Measurements from ENCODE around the gene TTC27. TPM values are rescaled to one million over a fixed set of nuclear protein-coding genes. Genes with fewer than 3 reads are reported as not detected.

The TTC27 gene
- total RNA-seq, 4 donors from 2014 or later: 10.7 to 14.3 (median 12.4) TPM

- TF ChIP-seq POLR2A (IDR thresholded peaks at IDR 0.05) (no peak), CTCF (IDR thresholded peaks at IDR 0.05 in 4 of 5, conservative IDR thresholded peaks at IDR 0.05 in 1 of 5) (no peak)
- H3K36me3 ChIP-seq: no peaks in the 10 kb centered on the region
- no peak overlapping the region for H3K4me3 ChIP-seq
- DNase-seq (peak in 1 of 2 donors; percentile 14), ATAC-seq (peak in 1 of 2 donors; percentile 49)
- H3K9me3 ChIP-seq: no peaks in the 10 kb centered on the region
- no peaks in the 10 kb centered on the region for H3K27me3 ChIP-seq
- in situ Hi-C loops (cut with MboI; ENCODE audit: low sequenced_read_pairs in 4 of 4) (no loop called here), intact Hi-C loops (cut with DNase I; ENCODE audit: low total_unique reads) (no loop called here)
- peaks cover 0 to 5% of the 10 kb centered on the region in 2 donors for H3K4me1 ChIP-seq
- H3K27ac ChIP-seq: no peak overlapping the region
Measured at GRCh38 chr2:32849456-32850194, 221.8 kb downstream of the TTC27 start.

- intact Hi-C loops (cut with DNase I; ENCODE audit: low total_unique reads): no loop called here
- no peak for ATAC-seq
- no peaks in the 10 kb centered on the region for H3K27me3 ChIP-seq
- no peak overlapping the region for H3K27ac ChIP-seq
- in situ Hi-C loops (cut with MboI; ENCODE audit: low sequenced_read_pairs in 4 of 4): no loop called here
- H3K9me3 ChIP-seq: no peaks in the 10 kb centered on the region
- no peak for DNase-seq
- no peaks in the 10 kb centered on the region for H3K4me1 ChIP-seq
- H3K36me3 ChIP-seq: no peaks in the 10 kb centered on the region
- H3K4me3 ChIP-seq: no peak overlapping the region
- TF ChIP-seq CTCF (IDR thresholded peaks at IDR 0.05 in 4 of 5, conservative IDR thresholded peaks at IDR 0.05 in 1 of 5): no peak
- TF ChIP-seq POLR2A (IDR thresholded peaks at IDR 0.05): no peak
Measured at GRCh38 chr2:32851777-32852439, 224.1 kb downstream of the TTC27 start.

- Histone ChIP-seq H3K36me3 (no peaks in the 10 kb centered on the region), H3K27ac (no peak overlapping the region), H3K4me3 (no peak overlapping the region), H3K9me3 (no peaks in the 10 kb centered on the region), H3K27me3 (no peaks in the 10 kb centered on the region), H3K4me1 (no peaks in the 10 kb centered on the region)
- in situ Hi-C loops (cut with MboI; ENCODE audit: low sequenced_read_pairs in 4 of 4): no loop called here
- no peak for DNase-seq
- ATAC-seq: no peak
- no peak for TF ChIP-seq CTCF (IDR thresholded peaks at IDR 0.05 in 4 of 5, conservative IDR thresholded peaks at IDR 0.05 in 1 of 5)
- no peak for TF ChIP-seq POLR2A (IDR thresholded peaks at IDR 0.05)
- intact Hi-C loops (cut with DNase I; ENCODE audit: low total_unique reads): no loop called here
Measured at GRCh38 chr2:32852856-32853255, 225.0 kb downstream of the TTC27 start.

GRCh38 chr2:32856891-32857290 is 229.0 kb downstream of the TTC27 start:
- intact Hi-C loops (cut with DNase I; ENCODE audit: low total_unique reads) (no loop called here), in situ Hi-C loops (cut with MboI; ENCODE audit: low sequenced_read_pairs in 4 of 4) (no loop called here)
- TF ChIP-seq POLR2A (IDR thresholded peaks at IDR 0.05) (no peak), CTCF (IDR thresholded peaks at IDR 0.05 in 4 of 5, conservative IDR thresholded peaks at IDR 0.05 in 1 of 5) (no peak)
- Histone ChIP-seq H3K4me1 (no peaks in the 10 kb centered on the region), H3K9me3 (no peaks in the 10 kb centered on the region), H3K27ac (no peak overlapping the region), H3K4me3 (no peak overlapping the region), H3K36me3 (no peaks in the 10 kb centered on the region), H3K27me3 (no peaks in the 10 kb centered on the region)
- no peak for DNase-seq
- no peak for ATAC-seq

Data from gastrocnemius medialis (tissue), 4 donors.